ENCODE data around the gene STXBP5.

STXBP5 gene

GRCh38 chr6:147221739-147222138 lies 17.5 kb downstream of the STXBP5 start:
- no peak for TF ChIP-seq CTCF (IDR thresholded peaks at IDR 0.05; ENCODE audit: extremely low read depth, insufficient read depth, missing control alignments)
- in situ Hi-C loops (cut with MboI; ENCODE audit: low pct_unique_long_range_greater_than_20kb, low sequenced_read_pairs, unreplicated experiment), result no loop called here
- DNase-seq (ENCODE audit: low spot score), result no peak

- in situ Hi-C loops (cut with MboI; ENCODE audit: low pct_unique_long_range_greater_than_20kb, low sequenced_read_pairs, unreplicated experiment), result no loop called here
- DNase-seq (ENCODE audit: low spot score), result no peak
Observed at GRCh38 chr6:147222160-147222838, 18.1 kb downstream of the STXBP5 start.

GRCh38 chr6:147223736-147224135 lies 19.5 kb downstream of the STXBP5 start:
- DNase-seq (ENCODE audit: low spot score), result no peak
- in situ Hi-C loops (cut with MboI; ENCODE audit: low pct_unique_long_range_greater_than_20kb, low sequenced_read_pairs, unreplicated experiment), result no loop called here
- no peak for TF ChIP-seq CTCF (IDR thresholded peaks at IDR 0.05; ENCODE audit: extremely low read depth, insufficient read depth, missing control alignments)

More at GRCh38 chr6:147222160-147222838, 18.1 kb downstream of the STXBP5 start:
- peak; percentile 7 for TF ChIP-seq CTCF (IDR thresholded peaks at IDR 0.05; ENCODE audit: extremely low read depth, insufficient read depth, missing control alignments)

- no peak for TF ChIP-seq CTCF (IDR thresholded peaks at IDR 0.05; ENCODE audit: extremely low read depth, insufficient read depth, missing control alignments)
- no peak for DNase-seq (ENCODE audit: low spot score)
Observed at GRCh38 chr6:147226163-147226724, 22.0 kb downstream of the STXBP5 start.

GRCh38 chr6:147226877-147227276 lies 22.7 kb downstream of the STXBP5 start:
- DNase-seq (ENCODE audit: low spot score), result no peak
- no peak for TF ChIP-seq CTCF (IDR thresholded peaks at IDR 0.05; ENCODE audit: extremely low read depth, insufficient read depth, missing control alignments)
- in situ Hi-C loops (cut with MboI; ENCODE audit: low pct_unique_long_range_greater_than_20kb, low sequenced_read_pairs, unreplicated experiment), result no loop called here

More at GRCh38 chr6:147226163-147226724, 22.0 kb downstream of the STXBP5 start:
- in situ Hi-C loops (cut with MboI; ENCODE audit: low pct_unique_long_range_greater_than_20kb, low sequenced_read_pairs, unreplicated experiment), result no loop called here

GRCh38 chr6:147227770-147228320 lies 23.6 kb downstream of the STXBP5 start:
- in situ Hi-C loops (cut with MboI; ENCODE audit: low pct_unique_long_range_greater_than_20kb, low sequenced_read_pairs, unreplicated experiment), result no loop called here
- TF ChIP-seq CTCF (IDR thresholded peaks at IDR 0.05; ENCODE audit: extremely low read depth, insufficient read depth, missing control alignments), result no peak
- DNase-seq (ENCODE audit: low spot score), result no peak
